Brain microvascular endothelial cell (primary cell): Measurements from ENCODE around the gene PTPRD.

Experiments used
- DNase-seq: peaks from one replicate; pipeline ENCODE4 v3.0.0-alpha.2; 2020
- H3K27ac ChIP-seq: fragments of 250-450 bp; sonication (Bioruptor Pico); 2 replicates; pipeline ENCODE4 v1.5.1; 2020; ENCODE audit warnings: mild to moderate bottlenecking, moderate library complexity
- H3K27me3 ChIP-seq: fragments of 250-450 bp; sonication (Bioruptor Pico); replicated peaks from 2 replicates; pipeline ENCODE4 v1.5.1; 2020; ENCODE audit warnings: mild to moderate bottlenecking
- H3K36me3 ChIP-seq: fragments of 250-450 bp; sonication (Bioruptor Pico); replicated peaks from 2 replicates; pipeline ENCODE4 v1.5.1; 2020; ENCODE audit warnings: mild to moderate bottlenecking
- H3K4me3 ChIP-seq: 2 replicates; pipeline ENCODE4 v1.5.1; 2011; ENCODE audit warnings: low read depth, mild to moderate bottlenecking, control low read depth, low read length, moderate library complexity
- in situ Hi-C: cut with HindIII; loops from 2 replicates; pipeline ENCODE4 v1.10.0; 2017; ENCODE audit warnings: low sequenced_read_pairs, low pct_ligation_motif_present
- TF ChIP-seq, protein P1 (sequence below): IDR thresholded peaks from 2 replicates; pipeline ENCODE4 v1.5.1; 2011; ENCODE audit warnings: low read depth, mild to moderate bottlenecking, moderate library complexity, low read length, control low read depth, inconsistent platforms; ENCODE audit errors: missing control alignments

PTPRD gene

DNA sequence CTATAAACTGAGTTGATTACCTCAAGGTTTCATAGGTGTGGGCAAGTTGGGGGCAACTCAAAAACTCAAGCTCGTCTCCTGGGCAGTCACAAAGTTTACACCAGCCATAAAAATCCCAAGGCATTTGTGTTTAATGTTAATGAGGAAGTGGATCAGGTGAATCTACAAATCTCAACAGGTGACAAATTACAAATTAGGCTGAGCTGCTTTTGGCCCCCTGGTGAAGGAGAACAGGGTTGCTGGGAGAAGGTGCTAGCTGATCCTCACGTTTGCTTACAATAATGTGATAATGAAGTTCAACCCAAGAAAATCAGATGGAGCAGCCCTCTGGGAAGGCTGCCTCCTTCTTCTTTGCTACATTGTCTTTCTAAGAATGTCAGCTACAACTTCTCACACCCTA is 2324.8 kb downstream of the PTPRD start:
- Histone ChIP-seq H3K4me3 (no peak overlapping the region), H3K27me3 (no peaks in the 10 kb centered on the region)
- in situ Hi-C loops: no loop called here

DNA sequence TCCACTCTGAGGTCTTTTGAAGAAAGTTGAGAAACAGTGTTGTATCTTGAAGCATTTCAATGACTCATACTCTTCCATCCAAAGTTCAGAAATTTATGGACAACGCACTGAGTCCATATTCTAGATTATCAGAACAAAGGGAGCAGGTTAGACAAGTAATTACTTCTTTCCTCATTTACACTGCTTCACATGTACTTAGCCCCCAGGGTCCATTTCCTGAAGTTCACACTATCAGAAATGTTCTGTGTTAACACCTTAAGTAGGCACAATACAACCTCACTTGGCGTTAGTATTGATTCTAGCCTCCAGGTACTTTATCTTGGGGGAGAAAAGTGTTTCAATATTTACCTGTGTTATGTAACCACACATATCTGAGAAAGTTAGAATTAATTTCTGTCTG is 2325.3 kb downstream of the PTPRD start:
- H3K36me3 ChIP-seq: no peaks in the 10 kb centered on the region
- no peak for DNase-seq
- TF ChIP-seq, protein P1, sequence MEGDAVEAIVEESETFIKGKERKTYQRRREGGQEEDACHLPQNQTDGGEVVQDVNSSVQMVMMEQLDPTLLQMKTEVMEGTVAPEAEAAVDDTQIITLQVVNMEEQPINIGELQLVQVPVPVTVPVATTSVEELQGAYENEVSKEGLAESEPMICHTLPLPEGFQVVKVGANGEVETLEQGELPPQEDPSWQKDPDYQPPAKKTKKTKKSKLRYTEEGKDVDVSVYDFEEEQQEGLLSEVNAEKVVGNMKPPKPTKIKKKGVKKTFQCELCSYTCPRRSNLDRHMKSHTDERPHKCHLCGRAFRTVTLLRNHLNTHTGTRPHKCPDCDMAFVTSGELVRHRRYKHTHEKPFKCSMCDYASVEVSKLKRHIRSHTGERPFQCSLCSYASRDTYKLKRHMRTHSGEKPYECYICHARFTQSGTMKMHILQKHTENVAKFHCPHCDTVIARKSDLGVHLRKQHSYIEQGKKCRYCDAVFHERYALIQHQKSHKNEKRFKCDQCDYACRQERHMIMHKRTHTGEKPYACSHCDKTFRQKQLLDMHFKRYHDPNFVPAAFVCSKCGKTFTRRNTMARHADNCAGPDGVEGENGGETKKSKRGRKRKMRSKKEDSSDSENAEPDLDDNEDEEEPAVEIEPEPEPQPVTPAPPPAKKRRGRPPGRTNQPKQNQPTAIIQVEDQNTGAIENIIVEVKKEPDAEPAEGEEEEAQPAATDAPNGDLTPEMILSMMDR: no peak
- no peaks in the 10 kb centered on the region for H3K27me3 ChIP-seq
- in situ Hi-C loops: no loop called here
- H3K27ac ChIP-seq: no peak overlapping the region
- no peak overlapping the region for H3K4me3 ChIP-seq

More for the DNA sequence above, 2324.8 kb downstream of the PTPRD start:
- DNase-seq: no peak
- Histone ChIP-seq H3K36me3 (no peaks in the 10 kb centered on the region), H3K27ac (no peak overlapping the region)
- TF ChIP-seq, protein P1: no peak

DNA sequence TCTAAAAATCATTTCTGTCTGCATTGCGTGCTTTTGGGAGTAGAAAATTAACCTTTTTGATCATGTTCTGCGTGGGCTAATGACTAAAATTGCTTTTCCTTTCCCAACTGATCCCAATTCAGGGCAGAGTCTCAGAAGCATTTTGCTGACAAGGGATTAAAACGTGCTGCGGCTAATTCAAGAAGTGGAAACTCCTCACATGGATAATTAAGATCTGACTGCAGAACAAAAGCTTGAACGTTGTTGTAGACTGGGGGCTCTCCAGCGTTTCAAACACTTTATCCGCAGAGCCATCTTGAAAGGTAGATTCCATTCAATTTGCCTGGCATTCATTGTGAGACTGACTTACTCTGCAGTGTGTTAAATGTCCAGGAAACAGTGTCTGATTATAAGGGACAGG is 2327.9 kb downstream of the PTPRD start:
- in situ Hi-C loops: no loop called here
- TF ChIP-seq, protein P1: no peak
- Histone ChIP-seq H3K27me3 (no peaks in the 10 kb centered on the region), H3K4me3 (no peak overlapping the region), H3K27ac (no peak overlapping the region), H3K36me3 (no peaks in the 10 kb centered on the region)
- DNase-seq: no peak

DNA sequence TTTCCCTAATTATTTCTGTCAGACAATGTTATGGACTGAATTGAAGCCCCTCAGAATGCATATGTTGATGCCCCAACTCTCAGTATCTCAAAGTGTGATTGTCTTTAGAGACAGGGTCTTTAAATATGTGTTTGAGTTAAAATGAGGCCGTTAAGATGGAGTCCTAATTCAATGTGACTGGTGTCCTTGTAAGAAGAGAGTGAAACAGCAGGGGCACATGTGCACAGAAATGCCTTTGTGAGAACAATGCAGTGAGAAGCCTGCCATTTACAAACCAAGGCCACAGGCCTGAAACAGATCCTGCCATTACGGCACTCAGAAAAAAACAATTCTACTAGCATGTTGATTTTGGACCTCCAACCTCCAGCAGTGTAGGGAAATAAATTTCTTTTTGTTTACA is 2330.3 kb downstream of the PTPRD start:
- in situ Hi-C loops: no loop called here
- TF ChIP-seq, protein P1: no peak
- H3K36me3 ChIP-seq: no peaks in the 10 kb centered on the region
- no peak for DNase-seq
- H3K27ac ChIP-seq: no peak overlapping the region
- H3K4me3 ChIP-seq: no peak overlapping the region
- no peaks in the 10 kb centered on the region for H3K27me3 ChIP-seq

DNA sequence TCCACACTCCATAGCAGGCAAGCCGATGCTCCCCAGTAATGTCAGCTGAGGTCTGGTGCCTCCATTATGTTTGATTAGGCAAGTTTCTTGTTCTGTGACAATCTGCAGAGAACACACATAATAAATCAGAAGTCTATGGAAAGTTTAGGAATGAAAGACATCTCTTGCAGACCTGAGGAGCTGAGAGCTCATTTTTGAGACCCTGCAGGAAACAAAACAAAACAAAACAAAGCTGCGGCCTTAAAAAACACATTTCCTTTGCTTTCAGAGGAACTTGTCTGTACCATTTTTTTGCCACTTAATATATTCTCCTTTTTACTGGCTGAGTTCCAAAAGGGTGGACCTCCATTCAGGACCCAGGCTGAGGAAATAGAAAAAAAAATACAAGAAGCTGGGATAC is 2332.0 kb downstream of the PTPRD start:
- H3K4me3 ChIP-seq: no peak overlapping the region
- DNase-seq: no peak
- no peaks in the 10 kb centered on the region for H3K27me3 ChIP-seq
- no peak overlapping the region for H3K27ac ChIP-seq
- in situ Hi-C loops: no loop called here
- H3K36me3 ChIP-seq: no peaks in the 10 kb centered on the region
- TF ChIP-seq, protein P1: no peak

DNA sequence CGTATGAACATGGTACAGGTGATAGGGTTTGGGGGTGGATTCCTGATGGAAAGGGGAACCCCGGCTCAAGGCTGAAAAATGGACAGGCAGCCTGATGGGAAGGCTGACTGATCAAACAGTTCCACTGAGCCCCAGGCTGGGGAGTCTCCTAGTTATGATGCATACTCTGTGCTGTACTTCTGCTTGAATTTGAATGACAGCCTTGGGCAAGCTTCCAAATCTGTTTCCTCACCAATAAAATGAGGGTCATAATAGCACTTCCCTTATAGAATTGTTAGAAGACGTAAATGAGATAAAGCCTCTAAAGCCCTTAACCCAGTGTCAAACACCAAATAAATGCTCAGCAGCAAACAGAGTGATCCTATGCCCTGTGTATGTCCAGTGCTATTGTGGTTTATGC is 2334.8 kb downstream of the PTPRD start:
- H3K4me3 ChIP-seq: no peak overlapping the region
- no peak for DNase-seq
- TF ChIP-seq, protein P1: no peak
- H3K27ac ChIP-seq: no peak overlapping the region
- no peaks in the 10 kb centered on the region for H3K27me3 ChIP-seq
- in situ Hi-C loops: no loop called here
- no peaks in the 10 kb centered on the region for H3K36me3 ChIP-seq
